CMK (cell line): ENCODE measurements around the gene ANKS1B.

Source experiments
- DNase-seq: peaks from one replicate; pipeline ENCODE4 v3.0.0-alpha.2; 2010; ENCODE audit warnings: low read depth

ANKS1B gene

GRCh38 chr12:98730412-98730811 lies 1254.3 kb downstream of the ANKS1B start:
- DNase-seq, result no peak

- no peak for DNase-seq
Measured at GRCh38 chr12:98727196-98727595, 1257.5 kb downstream of the ANKS1B start.

GRCh38 chr12:98725476-98726247 lies 1259.1 kb downstream of the ANKS1B start:
- no peak for DNase-seq

DNA sequence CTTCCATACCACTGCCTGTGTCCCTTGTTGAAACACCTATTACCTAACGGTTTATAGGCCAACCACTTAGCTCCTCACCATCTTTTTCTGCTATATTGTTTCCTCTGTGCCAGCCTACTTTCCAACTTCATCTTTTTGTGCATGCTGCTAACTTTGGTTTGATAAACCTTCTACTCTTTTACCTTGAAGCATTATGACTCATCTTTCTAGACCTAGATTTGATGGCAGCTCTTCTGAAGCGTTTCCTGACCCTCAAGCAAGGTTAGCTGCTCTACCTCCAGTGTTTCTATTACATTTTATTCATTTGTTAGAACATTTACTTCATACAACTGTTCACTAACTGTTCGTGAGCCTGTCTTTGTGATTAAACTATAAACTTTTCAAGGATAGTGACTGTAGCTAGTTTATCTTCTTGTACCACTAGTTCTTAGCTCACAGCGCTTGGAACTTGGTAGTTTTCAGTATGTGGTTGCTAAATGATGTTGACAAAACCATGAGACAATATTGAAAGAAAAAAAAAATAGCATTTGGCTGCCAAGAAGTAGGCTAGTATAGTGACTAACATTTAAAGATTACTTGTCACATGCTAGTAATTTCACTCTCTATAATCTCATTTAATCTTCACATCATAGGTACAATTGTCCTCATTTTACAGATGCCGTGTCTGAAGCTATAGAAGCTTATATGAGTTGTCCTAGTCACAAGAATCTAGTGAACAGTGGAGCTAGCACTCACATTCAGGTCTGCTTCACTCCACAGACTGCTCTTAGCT lies 1260.2 kb downstream of the ANKS1B start:
- no peak for DNase-seq

GRCh38 chr12:98721204-98721702 lies 1263.5 kb downstream of the ANKS1B start:
- no peak for DNase-seq

DNA sequence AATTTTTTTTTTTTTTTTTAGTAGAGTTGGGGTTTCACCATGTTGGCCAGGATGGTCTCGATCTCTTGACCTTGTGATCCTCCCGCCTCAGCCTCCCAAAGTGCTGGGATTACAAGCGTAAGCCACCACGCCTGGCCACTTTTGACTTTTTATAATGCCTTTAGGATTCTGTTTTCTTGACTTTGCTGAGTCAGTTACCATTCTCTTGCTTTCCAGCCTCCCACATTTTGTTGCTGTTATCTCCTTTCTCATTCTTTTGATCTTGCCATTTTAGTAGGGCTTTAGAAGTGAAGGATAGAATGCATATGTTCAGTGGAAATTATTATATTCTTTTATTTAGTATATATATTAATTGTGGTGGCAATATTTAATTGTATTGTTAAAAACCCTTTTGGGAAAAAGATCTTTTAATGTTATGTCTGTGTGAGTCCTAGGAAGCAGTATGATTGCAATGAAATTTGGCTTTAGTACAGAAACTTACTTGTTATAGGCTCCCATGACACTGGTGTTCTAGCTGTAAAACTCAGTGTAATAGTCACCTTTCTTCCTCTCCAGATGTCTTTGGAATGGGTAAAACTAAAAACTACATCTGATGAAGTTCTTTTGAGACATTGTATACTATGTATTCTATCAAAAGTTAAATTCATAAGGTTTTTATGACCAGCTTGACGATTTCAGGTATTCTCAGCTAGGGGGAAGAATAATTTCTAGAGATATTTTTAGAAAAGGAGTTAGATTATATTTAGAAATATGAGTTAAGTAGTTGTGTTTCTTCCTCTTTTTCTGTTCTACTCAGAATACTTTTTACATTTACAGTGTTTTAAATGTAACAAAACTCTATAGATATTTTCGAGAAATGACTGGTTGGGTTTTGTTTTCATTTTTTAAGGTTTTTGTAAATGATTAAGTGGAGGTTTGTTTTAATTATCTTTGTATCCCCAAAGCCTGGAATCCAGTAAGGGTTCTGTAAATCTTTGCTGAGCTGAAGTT lies 1264.9 kb downstream of the ANKS1B start:
- no peak for DNase-seq

DNA sequence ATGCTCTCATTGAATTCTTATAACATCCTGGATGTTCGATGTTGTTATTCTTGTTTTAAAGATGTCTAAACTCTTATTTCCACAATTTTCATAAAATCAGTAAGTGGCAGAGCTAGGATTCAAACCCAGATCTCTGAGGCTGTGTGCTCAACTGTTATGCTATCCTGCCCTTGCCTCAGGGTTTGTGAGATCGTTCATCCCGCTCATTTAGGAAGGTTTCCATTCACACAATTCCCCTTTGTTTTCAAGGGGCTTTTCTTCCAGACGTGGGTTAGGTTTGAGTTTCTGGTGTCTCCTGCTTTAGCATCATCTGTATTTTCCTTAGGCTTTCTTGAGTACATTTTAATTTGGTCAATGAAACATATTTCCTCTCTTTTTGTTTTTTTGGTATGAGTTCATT lies 1270.3 kb downstream of the ANKS1B start:
- DNase-seq, result no peak

DNA sequence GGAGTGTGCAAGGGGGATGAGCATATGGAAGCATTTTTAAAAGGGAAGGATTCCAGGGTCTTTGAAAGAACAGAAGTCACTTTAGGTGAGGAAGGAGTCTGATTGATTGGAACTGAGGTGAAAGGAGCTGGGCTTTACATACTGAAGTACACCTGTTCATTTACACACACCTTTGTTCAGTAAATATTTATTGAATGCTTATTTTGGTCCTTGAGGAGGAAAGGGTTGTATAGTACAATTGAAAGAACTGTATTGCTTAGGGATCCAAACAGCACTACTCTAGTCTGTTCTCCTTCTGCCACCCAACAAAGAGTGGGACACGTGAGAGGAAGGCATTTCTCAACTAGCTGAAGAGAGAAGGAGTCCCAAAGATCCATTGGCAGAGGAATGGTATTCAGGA lies 1275.7 kb downstream of the ANKS1B start:
- DNase-seq, result no peak

DNA sequence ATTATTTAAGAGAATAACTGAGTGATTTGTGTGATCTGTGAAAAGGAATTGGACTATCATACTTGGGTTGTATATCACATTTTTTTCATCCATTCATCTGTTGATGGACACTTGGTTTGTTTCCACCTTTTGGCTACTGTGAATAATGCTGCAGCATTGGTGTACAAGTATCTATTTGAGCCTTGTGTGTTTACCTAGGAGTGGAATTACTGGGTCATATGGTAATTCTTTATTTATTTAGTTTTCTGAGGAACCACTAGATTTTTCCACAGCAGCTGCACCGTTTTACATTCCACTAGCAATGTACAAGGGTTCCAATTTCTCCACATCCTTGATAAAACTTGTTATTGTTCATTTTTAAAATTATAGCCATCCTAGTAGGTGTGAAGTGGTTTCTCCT lies 1283.6 kb downstream of the ANKS1B start:
- DNase-seq, result no peak

DNA sequence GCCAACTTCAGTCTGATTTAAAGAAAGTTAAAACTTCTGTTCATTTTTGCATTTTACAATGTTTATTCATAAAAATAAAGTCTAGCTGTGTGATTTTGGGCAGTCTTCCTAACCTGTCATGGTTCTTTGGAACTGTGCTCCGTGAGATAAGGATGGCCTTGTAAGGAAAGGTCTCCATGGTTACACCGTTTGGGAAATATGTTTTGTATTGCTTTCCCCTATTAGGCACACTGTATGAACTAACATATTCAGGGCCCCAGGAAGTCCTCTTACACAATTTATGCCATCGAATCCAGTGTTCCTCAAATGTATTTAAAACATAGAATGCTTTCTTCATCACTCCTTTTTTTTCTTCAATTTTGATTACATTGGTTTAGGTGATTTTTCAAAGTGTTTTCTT lies 1285.2 kb downstream of the ANKS1B start:
- no peak for DNase-seq

GRCh38 chr12:98698603-98699463 lies 1285.9 kb downstream of the ANKS1B start:
- peak; percentile 51 for DNase-seq

DNA sequence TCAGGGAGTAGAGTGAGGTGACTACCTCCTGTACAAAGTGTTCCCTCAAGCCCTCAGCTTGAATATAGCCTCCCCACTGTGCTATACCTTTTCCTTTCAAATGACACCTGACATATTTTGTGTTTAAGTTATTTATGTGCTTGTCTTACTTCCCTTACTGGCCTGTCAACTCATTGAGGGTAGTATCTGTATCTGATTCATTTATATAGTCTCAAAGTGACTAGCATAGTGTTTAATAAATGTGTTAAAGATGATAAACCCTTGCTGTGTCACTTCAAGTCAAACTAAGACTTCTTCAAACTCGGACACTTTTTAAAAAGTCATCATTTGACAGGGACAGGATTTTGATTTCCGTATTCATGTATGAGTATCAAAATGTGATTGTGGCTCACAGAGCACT lies 1287.5 kb downstream of the ANKS1B start:
- DNase-seq, result no peak

GRCh38 chr12:98696036-98696646 lies 1288.6 kb downstream of the ANKS1B start:
- no peak for DNase-seq

GRCh38 chr12:98691351-98691750 lies 1293.4 kb downstream of the ANKS1B start:
- DNase-seq, result no peak

GRCh38 chr12:98686603-98687002 lies 1298.1 kb downstream of the ANKS1B start:
- no peak for DNase-seq
